ENCODE data around the gene RNF5. TPM values are rescaled to one million over a fixed set of nuclear protein-coding genes. Genes with fewer than 3 reads are reported as not detected.

The RNF5 gene
- total and polyA plus RNA-seq, 9 of the 15 experiments (the other 6 are each of a cell fraction or from before 2014, with no cell fraction given): 62.2 to 245 (median 129) TPM

DNA sequence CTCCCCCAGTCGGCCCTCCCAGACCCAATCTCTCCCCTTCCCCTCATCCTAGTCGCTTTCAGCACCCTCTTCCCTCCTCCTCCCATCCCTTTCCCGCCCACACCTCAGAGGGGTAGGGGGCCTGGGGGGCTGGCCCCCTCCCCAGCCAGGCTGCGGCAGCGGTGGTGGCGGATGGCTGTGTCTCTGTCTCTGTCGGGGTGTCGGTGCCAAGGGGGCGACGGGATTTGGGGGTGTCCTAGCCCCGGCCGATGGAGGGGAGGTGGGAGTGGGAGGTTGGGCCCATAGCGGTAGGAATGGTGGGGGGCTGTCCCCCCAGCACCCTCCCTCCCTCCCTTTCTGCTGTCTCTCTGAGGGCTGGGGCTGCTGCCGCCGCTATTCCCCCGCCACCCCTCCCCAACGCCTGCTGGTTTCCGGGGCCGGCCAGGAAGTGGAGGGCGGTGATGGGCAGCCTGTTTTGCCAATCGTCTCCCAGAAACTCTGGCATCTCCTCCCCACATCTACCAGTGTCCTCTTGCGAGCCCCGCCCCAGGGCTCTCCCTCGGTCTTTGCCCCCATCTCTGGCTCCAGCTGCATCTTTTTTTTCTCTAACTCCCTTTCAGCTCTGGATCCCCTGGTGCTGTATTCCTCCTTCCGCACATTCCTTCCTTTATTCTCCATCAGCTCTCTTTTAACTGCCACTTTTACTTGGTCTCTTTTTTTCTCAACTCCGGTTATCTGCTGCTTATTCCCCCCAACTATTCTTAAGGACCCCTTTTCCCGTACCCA, 2.3 kb upstream of the RNF5 start, which contains the start of gene AGPAT1 (continued):
- TF ChIP-seq SIRT6 (IDR thresholded peaks at IDR 0.05; ENCODE audit: low read depth, low read length) (no peak), RFX7 (CRISPR knock-in tag; IDR thresholded peaks at IDR 0.05) (0 out of 2 replicates have a peak, but pooled peaks have one; percentile 11), CBX5 (IDR thresholded peaks at IDR 0.05; ENCODE audit: borderline replicate concordance, low read depth) (no peak), AFF1 (IDR thresholded peaks at IDR 0.05; ENCODE audit: low read depth in 1 of 2, partially characterized antibody in 2 of 2) (peak; percentile 41 to 55), PHF8 (IDR thresholded peaks at IDR 0.05; ENCODE audit: borderline replicate concordance, low read length) (peak; percentile 82; the same call in 1 of the 2 replicates), TAF15 (IDR thresholded peaks at IDR 0.05; ENCODE audit: low read depth, low read length) (no peak), NCOA4 (IDR thresholded peaks at IDR 0.05; ENCODE audit: partially characterized antibody) (peak; percentile 73), ZNF140 (CRISPR knock-in tag; IDR thresholded peaks at IDR 0.05) (no peak), ZNF766 (CRISPR knock-in tag; conservative IDR thresholded peaks at IDR 0.05) (no peak), HMGN3 (IDR thresholded peaks at IDR 0.05; ENCODE audit: borderline replicate concordance, extremely low read depth, insufficient read length, low read depth, low read length) (peak; percentile 60)
- TF ChIP-seq, protein P1, sequence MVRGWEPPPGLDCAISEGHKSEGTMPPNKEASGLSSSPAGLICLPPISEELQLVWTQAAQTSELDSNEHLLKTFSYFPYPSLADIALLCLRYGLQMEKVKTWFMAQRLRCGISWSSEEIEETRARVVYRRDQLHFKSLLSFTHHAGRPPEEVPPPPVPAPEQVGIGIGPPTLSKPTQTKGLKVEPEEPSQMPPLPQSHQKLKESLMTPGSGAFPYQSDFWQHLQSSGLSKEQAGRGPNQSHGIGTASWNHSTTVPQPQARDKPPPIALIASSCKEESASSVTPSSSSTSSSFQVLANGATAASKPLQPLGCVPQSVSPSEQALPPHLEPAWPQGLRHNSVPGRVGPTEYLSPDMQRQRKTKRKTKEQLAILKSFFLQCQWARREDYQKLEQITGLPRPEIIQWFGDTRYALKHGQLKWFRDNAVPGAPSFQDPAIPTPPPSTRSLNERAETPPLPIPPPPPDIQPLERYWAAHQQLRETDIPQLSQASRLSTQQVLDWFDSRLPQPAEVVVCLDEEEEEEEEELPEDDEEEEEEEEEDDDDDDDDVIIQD (CRISPR knock-in tag; IDR thresholded peaks at IDR 0.05): no peak
- TF ChIP-seq, protein P2, sequence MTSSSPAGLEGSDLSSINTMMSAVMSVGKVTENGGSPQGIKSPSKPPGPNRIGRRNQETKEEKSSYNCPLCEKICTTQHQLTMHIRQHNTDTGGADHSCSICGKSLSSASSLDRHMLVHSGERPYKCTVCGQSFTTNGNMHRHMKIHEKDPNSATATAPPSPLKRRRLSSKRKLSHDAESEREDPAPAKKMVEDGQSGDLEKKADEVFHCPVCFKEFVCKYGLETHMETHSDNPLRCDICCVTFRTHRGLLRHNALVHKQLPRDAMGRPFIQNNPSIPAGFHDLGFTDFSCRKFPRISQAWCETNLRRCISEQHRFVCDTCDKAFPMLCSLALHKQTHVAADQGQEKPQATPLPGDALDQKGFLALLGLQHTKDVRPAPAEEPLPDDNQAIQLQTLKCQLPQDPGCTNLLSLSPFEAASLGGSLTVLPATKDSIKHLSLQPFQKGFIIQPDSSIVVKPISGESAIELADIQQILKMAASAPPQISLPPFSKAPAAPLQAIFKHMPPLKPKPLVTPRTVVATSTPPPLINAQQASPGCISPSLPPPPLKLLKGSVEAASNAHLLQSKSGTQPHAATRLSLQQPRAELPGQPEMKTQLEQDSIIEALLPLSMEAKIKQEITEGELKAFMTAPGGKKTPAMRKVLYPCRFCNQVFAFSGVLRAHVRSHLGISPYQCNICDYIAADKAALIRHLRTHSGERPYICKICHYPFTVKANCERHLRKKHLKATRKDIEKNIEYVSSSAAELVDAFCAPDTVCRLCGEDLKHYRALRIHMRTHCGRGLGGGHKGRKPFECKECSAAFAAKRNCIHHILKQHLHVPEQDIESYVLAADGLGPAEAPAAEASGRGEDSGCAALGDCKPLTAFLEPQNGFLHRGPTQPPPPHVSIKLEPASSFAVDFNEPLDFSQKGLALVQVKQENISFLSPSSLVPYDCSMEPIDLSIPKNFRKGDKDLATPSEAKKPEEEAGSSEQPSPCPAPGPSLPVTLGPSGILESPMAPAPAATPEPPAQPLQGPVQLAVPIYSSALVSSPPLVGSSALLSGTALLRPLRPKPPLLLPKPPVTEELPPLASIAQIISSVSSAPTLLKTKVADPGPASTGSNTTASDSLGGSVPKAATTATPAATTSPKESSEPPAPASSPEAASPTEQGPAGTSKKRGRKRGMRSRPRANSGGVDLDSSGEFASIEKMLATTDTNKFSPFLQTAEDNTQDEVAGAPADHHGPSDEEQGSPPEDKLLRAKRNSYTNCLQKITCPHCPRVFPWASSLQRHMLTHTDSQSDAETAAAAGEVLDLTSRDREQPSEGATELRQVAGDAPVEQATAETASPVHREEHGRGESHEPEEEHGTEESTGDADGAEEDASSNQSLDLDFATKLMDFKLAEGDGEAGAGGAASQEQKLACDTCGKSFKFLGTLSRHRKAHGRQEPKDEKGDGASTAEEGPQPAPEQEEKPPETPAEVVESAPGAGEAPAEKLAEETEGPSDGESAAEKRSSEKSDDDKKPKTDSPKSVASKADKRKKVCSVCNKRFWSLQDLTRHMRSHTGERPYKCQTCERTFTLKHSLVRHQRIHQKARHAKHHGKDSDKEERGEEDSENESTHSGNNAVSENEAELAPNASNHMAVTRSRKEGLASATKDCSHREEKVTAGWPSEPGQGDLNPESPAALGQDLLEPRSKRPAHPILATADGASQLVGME (CRISPR knock-in tag; IDR thresholded peaks at IDR 0.05): no peak
- TF ChIP-seq, protein P3, sequence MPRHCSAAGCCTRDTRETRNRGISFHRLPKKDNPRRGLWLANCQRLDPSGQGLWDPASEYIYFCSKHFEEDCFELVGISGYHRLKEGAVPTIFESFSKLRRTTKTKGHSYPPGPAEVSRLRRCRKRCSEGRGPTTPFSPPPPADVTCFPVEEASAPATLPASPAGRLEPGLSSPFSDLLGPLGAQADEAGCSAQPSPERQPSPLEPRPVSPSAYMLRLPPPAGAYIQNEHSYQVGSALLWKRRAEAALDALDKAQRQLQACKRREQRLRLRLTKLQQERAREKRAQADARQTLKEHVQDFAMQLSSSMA (CRISPR knock-in tag; IDR thresholded peaks at IDR 0.05): no peak

All from K562 (cell line).